B cell (primary cell): ENCODE data around the gene C19orf44. TPM values are rescaled to one million over a fixed set of nuclear protein-coding genes. Genes with fewer than 3 reads are reported as not detected.

Source experiments
- ATAC-seq: fragments of 200-7000 bp; cut with Tn5 transposase; one replicate; pipeline ENCODE4 v1.10.0; 2021; ENCODE audit warnings: low read depth, mild to moderate bottlenecking, moderate number of reproducible peaks, moderate library complexity
- CTCF ChIA-PET: fragments of 350-600 bp; sonication (Branson Sonifier 250); formaldehyde crosslinking; loops from one replicate; lab custom pipeline; 2021; ENCODE audit warnings: antibody characterized with exemption, inconsistent platforms; lab: Charles Lee
- POLR2A ChIA-PET: fragments of 350-600 bp; sonication (Branson Sonifier 250); formaldehyde crosslinking; loops from one replicate; lab custom pipeline; 2021; ENCODE audit warnings: antibody characterized with exemption; lab: Charles Lee
- DNase-seq: peaks from one replicate; pipeline ENCODE4 v3.0.0; 2013
- H2AFZ ChIP-seq: 2 replicates; pipeline ENCODE4 v1.6.1; 2012; ENCODE audit warnings: mild to moderate bottlenecking, low read depth, low read length; ENCODE audit not compliant: insufficient read depth, poor library complexity, severe bottlenecking
- H3K27ac ChIP-seq, 2 donors: 1 replicate in 1 of 2; 2 replicates in 1 of 2; pipeline ENCODE4 v1.5.1; 2012 to 2013; ENCODE audit warnings: low read length in 2 of 2, mild to moderate bottlenecking in 2 of 2, moderate library complexity in 1 of 2
- H3K27me3 ChIP-seq, 4 experiments: fragments of 200-600 bp in 1 of 4; sonication (generic) in 1 of 4; replicated peaks in 1 of 4; 1 replicate in 2 of 4; 2 replicates in 2 of 4; pipeline versions ENCODE4 v1.6.1 to v1.7.0; 2013 to 2016; ENCODE audit warnings: low read length in 3 of 4, mild to moderate bottlenecking in 2 of 4, mixed read lengths in 1 of 4, moderate library complexity in 1 of 4; ENCODE audit not compliant: insufficient read depth in 4 of 4, control insufficient read depth in 3 of 4; ENCODE audit errors: control extremely low read depth in 1 of 4
- H3K36me3 ChIP-seq, 2 experiments: replicated peaks in 1 of 2; 1 replicate in 1 of 2; 2 replicates in 1 of 2; pipeline versions ENCODE4 v1.6.1 to v1.7.1; 2013; ENCODE audit warnings: low read length in 1 of 2; ENCODE audit not compliant: insufficient read depth in 2 of 2, control insufficient read depth in 1 of 2; ENCODE audit errors: control extremely low read depth in 1 of 2, extremely low read depth in 1 of 2
- H3K4me1 ChIP-seq, 2 donors: fragments of 200-600 bp in 1 of 2; sonication (generic) in 1 of 2; 1 replicate in 1 of 2; 2 replicates in 1 of 2; pipeline versions ENCODE4 v1.5.1 to v1.6.1; 2013 to 2017; ENCODE audit warnings: low read length in 2 of 2; ENCODE audit not compliant: control insufficient read depth in 2 of 2, insufficient read depth in 2 of 2
- H3K4me2 ChIP-seq: replicated peaks from 2 replicates; pipeline ENCODE3; 2012; ENCODE audit warnings: mild to moderate bottlenecking, low read depth, low read length; ENCODE audit not compliant: poor library complexity, severe bottlenecking
- H3K4me3 ChIP-seq, 5 experiments: fragments of 200-600 bp in 1 of 5; sonication (generic) in 1 of 5; 1 replicate in 3 of 5; 2 replicates in 2 of 5; pipeline versions ENCODE4 v1.5.1 to v1.7.0; 2011 to 2016; ENCODE audit warnings: low read length in 4 of 5, mild to moderate bottlenecking in 4 of 5, low read depth in 2 of 5, control low read depth in 1 of 5, moderate library complexity in 1 of 5; ENCODE audit not compliant: insufficient read depth in 1 of 5; ENCODE audit errors: control extremely low read depth in 1 of 5, extremely low read depth in 1 of 5
- H3K79me2 ChIP-seq: fragments of 200-600 bp; sonication (generic); one replicate; pipeline ENCODE4 v1.6.0; 2016; ENCODE audit warnings: low read length; ENCODE audit not compliant: control insufficient read depth, insufficient read depth
- H3K9ac ChIP-seq: fragments of 200-600 bp; sonication (generic); 2 replicates; pipeline ENCODE4 v1.6.1; 2017; ENCODE audit warnings: mild to moderate bottlenecking, low read length, moderate library complexity
- H3K9me3 ChIP-seq, 3 donors: one replicate each; pipeline versions ENCODE4 v1.6.1 to v1.7.1; 2013; ENCODE audit warnings: low read length in 2 of 3; ENCODE audit not compliant: control insufficient read depth in 2 of 3, insufficient read depth in 1 of 3; ENCODE audit errors: control extremely low read depth in 1 of 3
- H4K20me1 ChIP-seq: 2 replicates; pipeline ENCODE4 v1.6.0; 2012; ENCODE audit warnings: mild to moderate bottlenecking, low read length; ENCODE audit not compliant: insufficient read depth, control insufficient read depth, poor library complexity, severe bottlenecking
- H3K27ac Mint-ChIP-seq: one replicate; pipeline ENCODE4 v1.8.0; 2021; ENCODE audit warnings: mixed read lengths
- H3K27me3 Mint-ChIP-seq: one replicate; pipeline ENCODE4 v1.8.0; 2021; ENCODE audit warnings: mixed read lengths
- H3K4me1 Mint-ChIP-seq: one replicate; pipeline ENCODE4 v1.8.0; 2021; ENCODE audit warnings: mixed read lengths
- H3K4me3 Mint-ChIP-seq: one replicate; pipeline ENCODE4 v1.8.0; 2021; ENCODE audit warnings: mixed read lengths
- H3K9me3 Mint-ChIP-seq: one replicate; pipeline ENCODE4 v1.8.0; 2022; ENCODE audit warnings: mixed read lengths; ENCODE audit not compliant: insufficient read depth
- EZH2 ChIP-seq: IDR thresholded peaks from 2 replicates; pipeline ENCODE4 v1.6.1; 2012; ENCODE audit warnings: borderline replicate concordance, low read depth, mild to moderate bottlenecking, moderate library complexity, low read length; ENCODE audit not compliant: insufficient read depth, poor library complexity, severe bottlenecking
- WGBS: methylation state at CpG from one replicate; pipeline ENCODE4 v1.1.5; 2013; ENCODE audit warnings: missing lambda C conversion rate; ENCODE audit not compliant: insufficient coverage; 5-methylcytosine and 5-hydroxymethylcytosine counted together
- intact Hi-C: fragments of 100-400 bp; cut with micrococcal nuclease; formaldehyde crosslinking; loops from one replicate; pipeline ENCODE4 v1.10.0; 2022
- polyA plus RNA-seq: library from polyadenylated mRNA; depleted of rRNA; stranded (reverse); fragments of >200 nt; gene quantifications from 2 replicates; pipeline ENCODE4 v1.2.3, GENCODE V29; 2012
- total RNA-seq, 2 donors: library from RNA; stranded (reverse); fragments of 120-200 nt in 1 of 2; gene quantifications; 1 replicate in 1 of 2; 2 replicates in 1 of 2; pipeline versions ENCODE4 v1.2.3 to v1.2.4, GENCODE V29; 2013 to 2022
- TF ChIP-seq, protein P1 (sequence below): fragments of 200-600 bp; IDR thresholded peaks from one replicate; pipeline ENCODE4 v1.8.0; 2022; ENCODE audit warnings: antibody characterized with exemption, mild to moderate bottlenecking

Gene C19orf44
- total and polyA plus RNA-seq, 2 donors (not counting 1 experiment from before 2014, with no cell fraction given): 4.9 to 8.4 TPM

DNA sequence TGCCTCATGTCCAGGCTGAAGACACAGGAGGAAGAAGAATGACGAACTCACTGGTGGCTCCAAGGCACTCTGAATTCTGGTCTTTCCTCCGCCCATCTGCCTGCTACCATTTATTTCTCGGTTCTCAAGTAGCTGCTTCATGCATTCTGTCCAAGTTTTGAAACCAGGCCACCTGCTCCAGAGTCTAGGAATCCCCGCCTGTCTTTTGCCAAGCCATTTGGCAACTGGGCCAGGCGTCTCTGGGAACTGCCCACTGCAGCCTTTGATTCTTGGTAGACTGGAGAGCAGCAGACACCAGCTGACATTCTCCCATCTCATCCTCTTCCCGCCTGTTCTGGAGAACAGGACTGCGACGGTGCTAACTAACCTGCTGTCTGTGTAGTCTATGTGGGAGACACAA is 65.2 kb downstream of the C19orf44 start:
- intact Hi-C loops: no loop called here
- no peak overlapping the region for H3K4me3 ChIP-seq
- Mint-ChIP-seq H3K9me3 (no peaks in the 10 kb centered on the region), H3K4me1 (peaks cover 4% of the 10 kb centered on the region), H3K27ac (no peak overlapping the region), H3K27me3 (no peaks in the 10 kb centered on the region), H3K4me3 (no peak overlapping the region)
- no peak overlapping the region for H2AFZ ChIP-seq
- TF ChIP-seq EZH2: no peak
- TF ChIP-seq, protein P1, sequence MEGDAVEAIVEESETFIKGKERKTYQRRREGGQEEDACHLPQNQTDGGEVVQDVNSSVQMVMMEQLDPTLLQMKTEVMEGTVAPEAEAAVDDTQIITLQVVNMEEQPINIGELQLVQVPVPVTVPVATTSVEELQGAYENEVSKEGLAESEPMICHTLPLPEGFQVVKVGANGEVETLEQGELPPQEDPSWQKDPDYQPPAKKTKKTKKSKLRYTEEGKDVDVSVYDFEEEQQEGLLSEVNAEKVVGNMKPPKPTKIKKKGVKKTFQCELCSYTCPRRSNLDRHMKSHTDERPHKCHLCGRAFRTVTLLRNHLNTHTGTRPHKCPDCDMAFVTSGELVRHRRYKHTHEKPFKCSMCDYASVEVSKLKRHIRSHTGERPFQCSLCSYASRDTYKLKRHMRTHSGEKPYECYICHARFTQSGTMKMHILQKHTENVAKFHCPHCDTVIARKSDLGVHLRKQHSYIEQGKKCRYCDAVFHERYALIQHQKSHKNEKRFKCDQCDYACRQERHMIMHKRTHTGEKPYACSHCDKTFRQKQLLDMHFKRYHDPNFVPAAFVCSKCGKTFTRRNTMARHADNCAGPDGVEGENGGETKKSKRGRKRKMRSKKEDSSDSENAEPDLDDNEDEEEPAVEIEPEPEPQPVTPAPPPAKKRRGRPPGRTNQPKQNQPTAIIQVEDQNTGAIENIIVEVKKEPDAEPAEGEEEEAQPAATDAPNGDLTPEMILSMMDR: no peak
- no peaks in the 10 kb centered on the region for H3K27me3 ChIP-seq
- H4K20me1 ChIP-seq: no peaks in the 10 kb centered on the region
- H3K36me3 ChIP-seq: peaks cover 22 to 28% of the 10 kb centered on the region in 2 experiments
- ATAC-seq: no peak
- no peaks in the 10 kb centered on the region for H3K9me3 ChIP-seq
- H3K9ac ChIP-seq: no peak overlapping the region
- peaks cover 6 to 8% of the 10 kb centered on the region in 2 donors for H3K4me1 ChIP-seq
- H3K79me2 ChIP-seq: peaks cover 21% of the 10 kb centered on the region
- no peak overlapping the region for H3K27ac ChIP-seq
- WGBS: 100% methylated on average over 5 of the region's 8 CpGs
- ChIA-PET POLR2A (no interaction called here), CTCF (interaction anchor here (0.7 kb wide), 1 partner anchor 91 kb away, joined by 3 read pairs; no protein-coding TSS in a partner anchor)
- DNase-seq: no peak
- no peak overlapping the region for H3K4me2 ChIP-seq

DNA sequence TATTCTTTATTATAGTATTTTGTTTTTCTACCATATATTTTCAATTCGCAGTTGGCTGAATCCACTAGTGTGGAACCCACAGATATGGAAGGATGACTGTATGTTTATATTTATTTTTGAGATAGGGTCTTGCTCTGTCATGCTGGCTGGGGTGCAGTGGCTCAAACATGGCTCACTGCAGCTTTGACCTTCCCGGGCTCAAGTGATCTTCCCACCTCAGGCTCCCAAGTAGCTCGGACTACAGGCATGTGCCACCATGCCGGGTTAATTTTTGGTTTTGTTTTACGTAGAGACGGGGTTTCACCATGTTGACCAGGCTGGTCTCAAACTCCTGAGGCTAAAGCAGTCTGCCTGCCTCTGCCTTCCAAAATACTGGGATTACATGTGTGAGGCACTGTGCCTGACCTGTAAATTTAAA is 66.4 kb downstream of the C19orf44 start:
- no peak overlapping the region for H3K27ac ChIP-seq
- Mint-ChIP-seq H3K27me3 (no peaks in the 10 kb centered on the region), H3K4me1 (peaks cover 7% of the 10 kb centered on the region), H3K27ac (no peak overlapping the region), H3K9me3 (no peaks in the 10 kb centered on the region), H3K4me3 (no peak overlapping the region)
- no peak overlapping the region for H3K4me2 ChIP-seq
- no peak for ATAC-seq
- peaks cover 22 to 38% of the 10 kb centered on the region in 2 experiments for H3K36me3 ChIP-seq
- peaks cover 21% of the 10 kb centered on the region for H3K79me2 ChIP-seq
- H3K4me1 ChIP-seq: peaks cover 9 to 11% of the 10 kb centered on the region in 2 donors
- no peak for DNase-seq
- CTCF ChIA-PET: no interaction called here
- no peaks in the 10 kb centered on the region for H4K20me1 ChIP-seq
- TF ChIP-seq, protein P1: no peak
- no peak for TF ChIP-seq EZH2
- H2AFZ ChIP-seq: no peak overlapping the region
- POLR2A ChIA-PET: no interaction called here
- H3K9me3 ChIP-seq: no peaks in the 10 kb centered on the region
- intact Hi-C loops: no loop called here
- H3K27me3 ChIP-seq: no peaks in the 10 kb centered on the region
- no peak overlapping the region for H3K4me3 ChIP-seq
- WGBS: 96% methylated on average over 5 of the region's 6 CpGs
- H3K9ac ChIP-seq: no peak overlapping the region
